Esophagus muscularis mucosa (tissue), 4 donors: ENCODE measurements around the gene CLINT1. TPM values are rescaled to one million over a fixed set of nuclear protein-coding genes. Genes with fewer than 3 reads are reported as not detected.

ENCODE experiments used
- DNase-seq: peaks from one replicate; pipeline ENCODE4 v3.0.0-alpha.2; 2017; ENCODE audit errors: extremely low spot score
- H3K27ac ChIP-seq, 4 donors: fragments of 200-600 bp; sonication (generic); replicated peaks in 1 of 4; 1 replicate in 3 of 4; 2 replicates in 1 of 4; pipeline ENCODE4 v1.5.1; 2016 to 2019; ENCODE audit warnings: mild to moderate bottlenecking in 1 of 4
- H3K27me3 ChIP-seq, 4 donors: fragments of 200-600 bp; sonication (generic); one replicate each; pipeline versions ENCODE4 v1.5.1 to v1.6.0; 2016 to 2019
- H3K36me3 ChIP-seq, 4 donors: fragments of 200-600 bp; sonication (generic); one replicate each; pipeline ENCODE4 v1.5.1; 2016 to 2019
- H3K4me1 ChIP-seq, 4 donors: fragments of 200-600 bp; sonication (generic); one replicate each; pipeline ENCODE4 v1.5.1; 2016 to 2019
- H3K4me3 ChIP-seq, 4 donors: fragments of 200-600 bp; sonication (generic); 1 replicate in 2 of 4; 2 replicates in 2 of 4; pipeline ENCODE4 v1.5.1; 2016 to 2019; ENCODE audit warnings: mild to moderate bottlenecking in 4 of 4, moderate library complexity in 1 of 4
- H3K9me3 ChIP-seq, 4 donors: fragments of 200-600 bp; sonication (generic); 1 replicate in 3 of 4; 2 replicates in 1 of 4; pipeline ENCODE4 v1.5.1; 2016 to 2019
- EP300 ChIP-seq: sonication (generic); formaldehyde crosslinking; IDR thresholded peaks from one replicate; pipeline ENCODE4 v1.6.1; 2017; ENCODE audit warnings: antibody characterized with exemption
- POLR2A ChIP-seq: fragments of 450-650 bp; IDR thresholded peaks from one replicate; pipeline ENCODE4 v1.6.1; 2017; ENCODE audit warnings: antibody characterized with exemption, moderate library complexity, mild to moderate bottlenecking, low read depth
- POLR2AphosphoS5 ChIP-seq, 2 donors: sonication (generic); formaldehyde crosslinking; IDR thresholded peaks; one replicate each; pipeline ENCODE4 v1.6.1; 2017; ENCODE audit warnings: antibody characterized with exemption in 2 of 2
- WGBS: methylation state at CpG from one replicate; pipeline ENCODE4 v1.1.5; 2018; 5-methylcytosine and 5-hydroxymethylcytosine counted together
- intact Hi-C: fragments of 100-400 bp; cut with DNase I; formaldehyde crosslinking; loops from one replicate; pipeline ENCODE4 v1.15.1; 2023
- total RNA-seq, 4 donors: library from RNA; depleted of rRNA; stranded (reverse); fragments of >200 nt; gene quantifications; one replicate each; pipeline versions ENCODE4 v1.1.0 to v1.2.1, GENCODE V29; 2016
- TF ChIP-seq, protein P1 (sequence below), 3 experiments: fragments of 200-600 bp in 2 of 3; fragments of 450-650 bp in 1 of 3; sonication (generic) in 2 of 3; IDR thresholded peaks; one replicate each; pipeline ENCODE4 v1.5.1; 2017 to 2019; ENCODE audit warnings: antibody characterized with exemption in 3 of 3, mild to moderate bottlenecking in 2 of 3, moderate library complexity in 1 of 3

The CLINT1 gene
- 100 to 1,000 TPM in 2 of 4 donors, 10 to 100 TPM in 2; 84.3 to 118 (median 107) TPM for total RNA-seq

DNA sequence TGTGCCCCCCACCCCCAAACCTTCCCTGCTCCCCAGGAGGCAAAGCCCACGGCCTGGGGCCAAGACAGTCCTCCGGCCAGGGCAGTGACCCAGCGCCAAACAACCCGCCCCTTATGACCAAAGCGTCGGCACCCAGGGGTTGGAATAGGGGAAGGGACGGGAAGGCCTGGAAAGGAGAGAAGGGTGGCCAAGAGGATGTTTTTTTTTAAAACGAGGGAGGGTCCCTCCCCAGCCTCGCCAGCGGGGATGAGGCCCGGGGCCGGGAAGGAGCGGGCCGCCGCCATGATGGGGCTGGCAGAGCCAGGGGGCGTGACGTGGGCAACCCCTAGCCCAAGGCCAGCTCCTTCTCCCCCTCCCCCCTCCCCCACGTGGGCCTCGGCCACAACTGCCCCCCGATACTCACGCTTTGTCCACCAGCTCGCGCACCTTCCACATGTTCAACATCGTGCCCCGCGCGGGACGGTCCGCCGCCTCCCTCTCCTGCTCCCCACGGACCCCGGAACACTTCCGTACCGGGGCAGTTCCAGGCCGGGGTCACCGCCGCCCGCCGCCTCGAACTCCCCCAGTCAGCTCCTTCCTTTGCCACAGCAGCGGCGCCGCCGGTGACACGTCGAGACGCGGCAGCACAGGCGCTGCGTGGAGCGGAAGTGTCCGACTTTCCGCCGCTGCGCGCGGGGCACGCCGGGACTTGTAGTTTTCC lies at the start of gene CLINT1:
Gene CLINT1, minus strand, starts transcription at position 619 of the 700 bp plus-strand sequence. Its CDS starts 175 bp downstream, at position 444.
- 0% methylated on average over 12 of the region's 59 CpGs for WGBS
- H3K27me3 ChIP-seq = no peaks in the 10 kb centered on the region
- peak within 1 kb of the TSS; percentile 81 to 92 (median 90) for H3K27ac ChIP-seq
- H3K4me3 ChIP-seq = peak within 1 kb of the TSS; percentile 72 to 98 (median 92)
- TF ChIP-seq EP300 (no peak), POLR2A (peak; percentile 60), POLR2AphosphoS5 (IDR thresholded peaks at IDR 0.05) (peak; percentile 94 to 95)
- TF ChIP-seq, protein P1, sequence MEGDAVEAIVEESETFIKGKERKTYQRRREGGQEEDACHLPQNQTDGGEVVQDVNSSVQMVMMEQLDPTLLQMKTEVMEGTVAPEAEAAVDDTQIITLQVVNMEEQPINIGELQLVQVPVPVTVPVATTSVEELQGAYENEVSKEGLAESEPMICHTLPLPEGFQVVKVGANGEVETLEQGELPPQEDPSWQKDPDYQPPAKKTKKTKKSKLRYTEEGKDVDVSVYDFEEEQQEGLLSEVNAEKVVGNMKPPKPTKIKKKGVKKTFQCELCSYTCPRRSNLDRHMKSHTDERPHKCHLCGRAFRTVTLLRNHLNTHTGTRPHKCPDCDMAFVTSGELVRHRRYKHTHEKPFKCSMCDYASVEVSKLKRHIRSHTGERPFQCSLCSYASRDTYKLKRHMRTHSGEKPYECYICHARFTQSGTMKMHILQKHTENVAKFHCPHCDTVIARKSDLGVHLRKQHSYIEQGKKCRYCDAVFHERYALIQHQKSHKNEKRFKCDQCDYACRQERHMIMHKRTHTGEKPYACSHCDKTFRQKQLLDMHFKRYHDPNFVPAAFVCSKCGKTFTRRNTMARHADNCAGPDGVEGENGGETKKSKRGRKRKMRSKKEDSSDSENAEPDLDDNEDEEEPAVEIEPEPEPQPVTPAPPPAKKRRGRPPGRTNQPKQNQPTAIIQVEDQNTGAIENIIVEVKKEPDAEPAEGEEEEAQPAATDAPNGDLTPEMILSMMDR (IDR thresholded peaks at IDR 0.05) = peak in 1 of 3 experiments; percentile 12
- intact Hi-C loops = loop anchor here (5.0 kb wide), 2 partner anchors 41 to 134 kb away; no protein-coding TSS in a partner anchor
- no peaks in the 10 kb centered on the region for H3K36me3 ChIP-seq
- peak; percentile 98 for DNase-seq
- H3K4me1 ChIP-seq = peaks cover 35 to 52% (median 45%) of the 10 kb centered on the region in 4 donors
- no peaks in the 10 kb centered on the region for H3K9me3 ChIP-seq

DNA sequence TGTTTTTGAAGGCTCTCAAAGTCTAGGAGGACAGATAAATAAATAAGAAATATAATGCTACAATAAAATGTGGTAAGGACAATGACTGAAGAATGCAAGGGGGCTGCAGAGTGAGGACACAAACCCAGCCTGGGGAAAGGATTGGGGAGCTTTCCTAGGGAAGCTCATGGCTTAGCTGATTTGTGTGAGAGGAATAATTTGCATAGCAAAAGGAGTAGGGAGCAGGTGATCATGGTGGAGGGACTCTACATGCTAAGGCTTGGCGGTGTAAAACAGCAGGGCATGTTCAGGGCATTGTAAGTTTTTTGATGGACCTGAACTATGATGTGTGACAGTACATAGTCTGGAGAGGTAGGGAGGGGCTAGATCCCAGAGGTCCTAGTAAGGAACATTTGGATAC lies 49.5 kb upstream of the CLINT1 start:
- DNase-seq = no peak
- intact Hi-C loops = no loop called here
- 95% methylated on average over 1 of the region's 1 CpG for WGBS
- no peak overlapping the region for H3K27ac ChIP-seq
- no peak overlapping the region for H3K4me3 ChIP-seq
- H3K27me3 ChIP-seq = no peaks in the 10 kb centered on the region
- no peaks in the 10 kb centered on the region for H3K36me3 ChIP-seq
- H3K4me1 ChIP-seq = peaks cover 0 to 13% (median 2%) of the 10 kb centered on the region in 4 donors
- TF ChIP-seq, protein P1 (IDR thresholded peaks at IDR 0.05) = no peak
- no peak for TF ChIP-seq POLR2A
- no peak for TF ChIP-seq POLR2AphosphoS5 (IDR thresholded peaks at IDR 0.05)
- no peak for TF ChIP-seq EP300
- H3K9me3 ChIP-seq = no peaks in the 10 kb centered on the region

DNA sequence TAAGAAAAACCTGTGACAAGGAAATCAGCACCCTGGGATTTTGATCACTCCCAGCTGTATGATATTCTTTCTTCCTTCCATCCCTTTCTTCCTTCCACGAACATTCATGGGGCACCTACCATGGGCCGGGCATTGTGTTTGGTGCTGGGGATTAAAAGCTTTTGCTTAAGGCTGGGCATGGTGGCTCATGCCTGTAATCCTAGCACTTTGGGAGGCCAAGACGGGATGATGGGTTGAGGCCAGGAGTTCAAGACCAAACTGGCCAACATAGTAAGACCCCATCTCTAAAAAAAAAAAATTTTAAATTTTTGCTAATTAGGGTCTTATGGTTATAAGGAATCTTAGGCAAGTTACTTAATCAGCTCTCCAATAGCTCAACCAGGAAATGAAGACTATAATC lies 48.5 kb upstream of the CLINT1 start:
- no peak for DNase-seq
- intact Hi-C loops = no loop called here
- WGBS = 98% methylated on average over 3 of the region's 3 CpGs
- TF ChIP-seq EP300 = no peak
- no peak for TF ChIP-seq POLR2A
- TF ChIP-seq, protein P1 (IDR thresholded peaks at IDR 0.05) = no peak
- no peak for TF ChIP-seq POLR2AphosphoS5 (IDR thresholded peaks at IDR 0.05)
- H3K9me3 ChIP-seq = no peaks in the 10 kb centered on the region
- H3K27ac ChIP-seq = no peak overlapping the region
- H3K4me1 ChIP-seq = peaks cover 0 to 15% (median 7%) of the 10 kb centered on the region in 4 donors
- H3K36me3 ChIP-seq = no peaks in the 10 kb centered on the region
- H3K4me3 ChIP-seq = no peak overlapping the region
- H3K27me3 ChIP-seq = no peaks in the 10 kb centered on the region

DNA sequence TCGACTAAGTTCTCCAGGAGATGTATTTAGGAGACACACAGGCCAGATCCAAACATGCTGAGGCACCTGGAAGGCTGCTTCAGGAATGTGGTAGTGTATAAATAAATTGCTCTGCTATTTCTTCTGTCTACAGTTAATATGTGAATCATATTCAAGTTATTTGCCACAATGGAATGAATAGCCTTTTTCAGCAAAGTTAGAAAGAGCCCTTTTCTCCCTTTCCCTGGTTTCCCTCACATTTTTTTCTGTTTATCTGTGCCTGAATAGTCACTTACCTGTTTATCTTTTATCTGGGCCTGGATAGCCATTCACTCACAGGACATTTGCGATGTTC lies 44.1 kb upstream of the CLINT1 start:
- no peaks in the 10 kb centered on the region for H3K9me3 ChIP-seq
- no peak for DNase-seq
- H3K4me1 ChIP-seq = peaks cover 3 to 22% (median 16%) of the 10 kb centered on the region in 4 donors
- intact Hi-C loops = no loop called here
- peak overlapping the region; percentile 68 to 79 (median 74) for H3K27ac ChIP-seq
- 45% methylated on average over 2 of the region's 2 CpGs for WGBS
- no peaks in the 10 kb centered on the region for H3K36me3 ChIP-seq
- TF ChIP-seq EP300 (no peak), POLR2A (no peak), POLR2AphosphoS5 (IDR thresholded peaks at IDR 0.05) (no peak)
- TF ChIP-seq, protein P1 (IDR thresholded peaks at IDR 0.05) = no peak
- H3K4me3 ChIP-seq = peak overlapping the region in 3 of 4 donors; percentile 5 to 30 (median 9)
- no peaks in the 10 kb centered on the region for H3K27me3 ChIP-seq
